Measurements from ENCODE around the gene ACTR3.

- no peak for TF ChIP-seq CTCF (IDR thresholded peaks at IDR 0.05; ENCODE audit: insufficient read depth, low read length, poor library complexity, severe bottlenecking)
- TF ChIP-seq EZH2phosphoT487 (conservative IDR thresholded peaks at IDR 0.05; ENCODE audit: low read length) = no peak
Measured at GRCh38 chr2:113981404-113982134, 91.7 kb downstream of the ACTR3 start.
